Measurements from ENCODE around the gene CD4.
A peak's percentile ranks its signal among the peaks of the same experiment; 100 is the strongest.
"Not testable (repeated sequence)": the region's sequence is repeated elsewhere in the genome, so short reads cannot be mapped to it uniquely, and the experiment has no call there.

Gene CD4

GRCh38 chr12:6869049-6870021 lies 80.0 kb downstream of the CD4 start:
- DNase-seq = peak; percentile 29 to 50

DNA sequence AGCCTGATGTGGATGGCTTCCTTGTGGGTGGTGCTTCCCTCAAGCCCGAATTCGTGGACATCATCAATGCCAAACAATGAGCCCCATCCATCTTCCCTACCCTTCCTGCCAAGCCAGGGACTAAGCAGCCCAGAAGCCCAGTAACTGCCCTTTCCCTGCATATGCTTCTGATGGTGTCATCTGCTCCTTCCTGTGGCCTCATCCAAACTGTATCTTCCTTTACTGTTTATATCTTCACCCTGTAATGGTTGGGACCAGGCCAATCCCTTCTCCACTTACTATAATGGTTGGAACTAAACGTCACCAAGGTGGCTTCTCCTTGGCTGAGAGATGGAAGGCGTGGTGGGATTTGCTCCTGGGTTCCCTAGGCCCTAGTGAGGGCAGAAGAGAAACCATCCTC lies 81.0 kb downstream of the CD4 start:
- not testable (repeated sequence) for DNase-seq

Measured in SHP77 (cell line).